H1 (cell line): ENCODE data around the gene ELOVL2.

ENCODE experiments used
- CHD2 ChIP-seq: IDR thresholded peaks from 2 replicates; pipeline ENCODE4 v1.6.1; 2012; ENCODE audit warnings: low read length, improper control_type of control experiment
- EP300 ChIP-seq, 2 experiments: IDR thresholded peaks; 1 replicate in 1 of 2; 2 replicates in 1 of 2; pipeline ENCODE4 v1.6.1; 2011 to 2012; ENCODE audit warnings: low read depth in 2 of 2, low read length in 2 of 2, mild to moderate bottlenecking in 2 of 2, borderline replicate concordance in 1 of 2, inconsistent platforms in 1 of 2, moderate library complexity in 1 of 2
- EZH2 ChIP-seq: fragments of 200-600 bp; sonication (generic); IDR thresholded peaks from 2 replicates; pipeline ENCODE4 v1.7.1; 2012; ENCODE audit warnings: low read depth, mild to moderate bottlenecking, moderate library complexity, low read length, inconsistent platforms; ENCODE audit not compliant: severe bottlenecking
- POLR2A ChIP-seq, 2 experiments: IDR thresholded peaks; 1 replicate in 1 of 2; 2 replicates in 1 of 2; pipeline ENCODE4 v1.6.1; 2011; ENCODE audit warnings: low read depth in 2 of 2, low read length in 2 of 2, mild to moderate bottlenecking in 2 of 2; ENCODE audit errors: control extremely low read depth in 1 of 2
- TAF1 ChIP-seq: IDR thresholded peaks from 2 replicates; pipeline ENCODE4 v1.6.1; 2011; ENCODE audit warnings: mild to moderate bottlenecking, low read depth, low read length
- TCF12 ChIP-seq: IDR thresholded peaks from 2 replicates; pipeline ENCODE4 v1.6.1; 2011; ENCODE audit warnings: low read depth, mild to moderate bottlenecking, low read length
- TF ChIP-seq, protein P1 (sequence below), 3 experiments: IDR thresholded peaks; 1 replicate in 2 of 3; 2 replicates in 1 of 3; pipeline versions ENCODE4 v1.5.1 to v1.6.1; 2011; ENCODE audit warnings: low read length in 3 of 3, mild to moderate bottlenecking in 3 of 3, inconsistent platforms in 2 of 3, low read depth in 1 of 3, moderate library complexity in 1 of 3; ENCODE audit not compliant: insufficient read depth in 1 of 3; ENCODE audit errors: control extremely low read depth in 1 of 3
- TF ChIP-seq, protein P2 (sequence below): IDR thresholded peaks from 2 replicates; pipeline ENCODE4 v1.6.1; 2012; ENCODE audit warnings: inconsistent platforms

DNA sequence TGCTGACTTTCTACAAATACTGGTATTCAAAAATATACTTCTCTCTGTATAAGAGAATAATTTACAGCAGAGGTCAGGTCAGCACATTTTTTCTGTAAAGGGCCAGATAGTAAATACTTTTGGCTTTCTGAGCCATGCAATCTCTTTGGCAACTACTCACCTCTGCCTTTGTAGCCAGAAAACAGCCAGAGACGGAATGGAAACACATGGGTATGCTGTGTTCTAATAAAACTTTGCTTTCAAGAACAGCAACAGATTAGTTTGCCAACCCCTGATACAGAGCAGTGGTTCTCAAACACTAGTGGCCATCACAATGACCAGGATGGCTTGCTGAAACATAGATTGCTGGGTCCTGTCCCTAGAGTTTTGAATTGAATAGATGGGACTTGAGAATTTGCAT is 111.0 kb downstream of the ELOVL2 start:
- TF ChIP-seq, protein P1, sequence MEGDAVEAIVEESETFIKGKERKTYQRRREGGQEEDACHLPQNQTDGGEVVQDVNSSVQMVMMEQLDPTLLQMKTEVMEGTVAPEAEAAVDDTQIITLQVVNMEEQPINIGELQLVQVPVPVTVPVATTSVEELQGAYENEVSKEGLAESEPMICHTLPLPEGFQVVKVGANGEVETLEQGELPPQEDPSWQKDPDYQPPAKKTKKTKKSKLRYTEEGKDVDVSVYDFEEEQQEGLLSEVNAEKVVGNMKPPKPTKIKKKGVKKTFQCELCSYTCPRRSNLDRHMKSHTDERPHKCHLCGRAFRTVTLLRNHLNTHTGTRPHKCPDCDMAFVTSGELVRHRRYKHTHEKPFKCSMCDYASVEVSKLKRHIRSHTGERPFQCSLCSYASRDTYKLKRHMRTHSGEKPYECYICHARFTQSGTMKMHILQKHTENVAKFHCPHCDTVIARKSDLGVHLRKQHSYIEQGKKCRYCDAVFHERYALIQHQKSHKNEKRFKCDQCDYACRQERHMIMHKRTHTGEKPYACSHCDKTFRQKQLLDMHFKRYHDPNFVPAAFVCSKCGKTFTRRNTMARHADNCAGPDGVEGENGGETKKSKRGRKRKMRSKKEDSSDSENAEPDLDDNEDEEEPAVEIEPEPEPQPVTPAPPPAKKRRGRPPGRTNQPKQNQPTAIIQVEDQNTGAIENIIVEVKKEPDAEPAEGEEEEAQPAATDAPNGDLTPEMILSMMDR (IDR thresholded peaks at IDR 0.05; ENCODE audit: control extremely low read depth in 1 of 3, insufficient read depth in 1 of 3, low read depth in 1 of 3, low read length in 3 of 3), result no peak
- TF ChIP-seq EP300 (IDR thresholded peaks at IDR 0.05; ENCODE audit: borderline replicate concordance in 1 of 2, low read depth in 2 of 2, low read length in 2 of 2) (no peak), TCF12 (no peak), POLR2A (IDR thresholded peaks at IDR 0.05; ENCODE audit: control extremely low read depth in 1 of 2, low read depth in 2 of 2, low read length in 2 of 2) (no peak), TAF1 (no peak), EZH2 (no peak), CHD2 (no peak)
- TF ChIP-seq, protein P2, sequence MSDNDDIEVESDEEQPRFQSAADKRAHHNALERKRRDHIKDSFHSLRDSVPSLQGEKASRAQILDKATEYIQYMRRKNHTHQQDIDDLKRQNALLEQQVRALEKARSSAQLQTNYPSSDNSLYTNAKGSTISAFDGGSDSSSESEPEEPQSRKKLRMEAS, result no peak
